NCI-H146 treated with DMSO at 0.1 percent for 48 hours (cell line): ENCODE measurements around the gene KCNQ4.

Source experiments
- DNase-seq: peaks from one replicate; lab custom pipeline; 2025; ENCODE audit not compliant: unreplicated experiment; lab: John Stamatoyannopoulos, UW

The KCNQ4 gene

GRCh38 chr1:40887652-40888051 is 104.1 kb downstream of the KCNQ4 start:
- no peak for DNase-seq
